ENCODE results near the gene WDR88. TPM values are rescaled to one million over a fixed set of nuclear protein-coding genes. Genes with fewer than 3 reads are reported as not detected.

The WDR88 gene
- total and polyA plus RNA-seq, 2 of the 4 experiments (the other 2 are of a cell fraction), result not detected

DNA sequence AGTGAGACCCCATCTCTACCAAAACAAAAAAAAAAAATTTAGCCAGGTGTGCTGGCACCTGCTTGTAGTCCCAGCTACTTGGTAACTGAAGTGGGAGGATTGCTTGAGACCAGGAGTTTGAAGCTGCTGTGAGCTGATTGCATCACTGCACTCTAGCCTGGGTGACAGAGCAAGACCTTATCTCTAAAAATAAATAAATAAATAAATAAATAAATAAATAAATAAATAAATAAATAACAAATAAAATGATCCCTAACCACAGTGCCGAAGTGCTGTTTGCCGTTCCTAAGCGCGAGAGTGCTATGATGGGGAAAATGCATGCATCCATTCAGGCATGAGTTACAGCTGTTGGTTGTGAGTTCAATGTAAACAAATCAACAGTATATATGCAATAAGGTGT, 27.2 kb downstream of the WDR88 start:
- H3K79me1 ChIP-seq (ENCODE audit: low read depth in 1 of 2, low read length in 2 of 2), result no peaks in the 10 kb centered on the region
- H3K27me3 ChIP-seq (ENCODE audit: control insufficient read depth, insufficient read depth, low read length), result no peaks in the 10 kb centered on the region
- H3K36me3 ChIP-seq (ENCODE audit: control insufficient read depth, insufficient read depth, low read length), result no peaks in the 10 kb centered on the region
- in situ Hi-C loops (cut with MboI; ENCODE audit: low sequenced_read_pairs) (no loop called here), dilution Hi-C loops (cut with HindIII; ENCODE audit: low sequenced_read_pairs, unreplicated experiment) (no loop called here), intact Hi-C loops (cut with micrococcal nuclease) (no loop called here)
- H3K4ac ChIP-seq (ENCODE audit: low read depth, low read length), result no peak overlapping the region
- H4K20me1 ChIP-seq (ENCODE audit: insufficient read depth, low read length), result no peaks in the 10 kb centered on the region
- H3K9ac ChIP-seq (ENCODE audit: low read depth, low read length), result no peak overlapping the region
- no peak overlapping the region for H3K23ac ChIP-seq (ENCODE audit: low read depth, low read length)
- no peak overlapping the region for H3K27ac ChIP-seq (ENCODE audit: insufficient read depth, low read length)
- no peak overlapping the region for H2AK9ac ChIP-seq (replicated peaks; ENCODE audit: low read depth, low read length, poor library complexity)
- H3K4me1 ChIP-seq (ENCODE audit: control insufficient read depth, insufficient read depth, low read length), result peaks cover 3% of the 10 kb centered on the region
- no peak overlapping the region for H3K14ac ChIP-seq (replicated peaks; ENCODE audit: low read depth, low read length)
- no peak for DNase-seq
- no peaks in the 10 kb centered on the region for H3K9me3 ChIP-seq (ENCODE audit: control insufficient read depth, insufficient read depth, low read length)
- no peak overlapping the region for H2BK5ac ChIP-seq (ENCODE audit: low read depth, low read length, poor library complexity, severe bottlenecking)
- no peak overlapping the region for H4K5ac ChIP-seq (ENCODE audit: low read depth, low read length)
- H2AK5ac ChIP-seq (ENCODE audit: low read depth, low read length), result no peak overlapping the region
- no peak overlapping the region for H2BK120ac ChIP-seq (ENCODE audit: low read depth, low read length)
- no peak overlapping the region for H4K91ac ChIP-seq (ENCODE audit: insufficient read depth, low read depth, low read length)
- CTCF ChIA-PET, result interaction anchor here (1.2 kb wide), 1 partner anchor 15 kb away, joined by 4 read pairs; no protein-coding TSS in a partner anchor
- WGBS, 2 experiments (ENCODE audit: extremely low coverage in 2 of 2, insufficient read length in 1 of 2), result no CpG with 5 or more reads among the region's 4 CpGs
- TF ChIP-seq, protein P1, sequence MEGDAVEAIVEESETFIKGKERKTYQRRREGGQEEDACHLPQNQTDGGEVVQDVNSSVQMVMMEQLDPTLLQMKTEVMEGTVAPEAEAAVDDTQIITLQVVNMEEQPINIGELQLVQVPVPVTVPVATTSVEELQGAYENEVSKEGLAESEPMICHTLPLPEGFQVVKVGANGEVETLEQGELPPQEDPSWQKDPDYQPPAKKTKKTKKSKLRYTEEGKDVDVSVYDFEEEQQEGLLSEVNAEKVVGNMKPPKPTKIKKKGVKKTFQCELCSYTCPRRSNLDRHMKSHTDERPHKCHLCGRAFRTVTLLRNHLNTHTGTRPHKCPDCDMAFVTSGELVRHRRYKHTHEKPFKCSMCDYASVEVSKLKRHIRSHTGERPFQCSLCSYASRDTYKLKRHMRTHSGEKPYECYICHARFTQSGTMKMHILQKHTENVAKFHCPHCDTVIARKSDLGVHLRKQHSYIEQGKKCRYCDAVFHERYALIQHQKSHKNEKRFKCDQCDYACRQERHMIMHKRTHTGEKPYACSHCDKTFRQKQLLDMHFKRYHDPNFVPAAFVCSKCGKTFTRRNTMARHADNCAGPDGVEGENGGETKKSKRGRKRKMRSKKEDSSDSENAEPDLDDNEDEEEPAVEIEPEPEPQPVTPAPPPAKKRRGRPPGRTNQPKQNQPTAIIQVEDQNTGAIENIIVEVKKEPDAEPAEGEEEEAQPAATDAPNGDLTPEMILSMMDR (conservative IDR thresholded peaks at IDR 0.05; ENCODE audit: low read depth, low read length), result no peak
- no peak for TF ChIP-seq RFX5 (IDR thresholded peaks at IDR 0.05; ENCODE audit: low read depth, low read length)
- TF ChIP-seq SMC3 (IDR thresholded peaks at IDR 0.05; ENCODE audit: low read depth, low read length), result no peak
- TF ChIP-seq CEBPB (IDR thresholded peaks at IDR 0.05; ENCODE audit: low read depth, low read length), result no peak
- no peak for TF ChIP-seq NFE2L2 (IDR thresholded peaks at IDR 0.05; ENCODE audit: low read depth, low read length)
- TF ChIP-seq MAZ (IDR thresholded peaks at IDR 0.05; ENCODE audit: borderline replicate concordance, low read depth, low read length), result no peak
- no peak for TF ChIP-seq MXI1 (IDR thresholded peaks at IDR 0.05; ENCODE audit: borderline replicate concordance, low read depth, low read length)
- no peak for TF ChIP-seq FOS (IDR thresholded peaks at IDR 0.05; ENCODE audit: low read depth, low read length)
- no peak for TF ChIP-seq RAD21 (IDR thresholded peaks at IDR 0.05; ENCODE audit: low read length)
- TF ChIP-seq BHLHE40 (IDR thresholded peaks at IDR 0.05; ENCODE audit: low read depth, low read length), result no peak
- TF ChIP-seq POLR2A (IDR thresholded peaks at IDR 0.05; ENCODE audit: low read depth, low read length), result no peak
- H3K4me2 ChIP-seq (ENCODE audit: low read depth, low read length), result no peak overlapping the region
- no peaks in the 10 kb centered on the region for H3K9me1 ChIP-seq (ENCODE audit: insufficient read depth, low read length)
- no peak for ATAC-seq (ENCODE audit: low read depth)
- BruUV-seq (replicated peaks), result no TSS peak
- no peak overlapping the region for H4K8ac ChIP-seq (ENCODE audit: low read depth in 2 of 2, low read length in 2 of 2)
- H3K4me3 ChIP-seq (ENCODE audit: insufficient read depth, low read depth, low read length), result no peak overlapping the region
- no peak overlapping the region for H2BK20ac ChIP-seq (ENCODE audit: low read depth, low read length)
- no peak overlapping the region for H3K18ac ChIP-seq (ENCODE audit: low read depth, low read length)
- POLR2A ChIA-PET (ENCODE audit: unreplicated experiment), result no interaction called here
- H2BK15ac ChIP-seq (ENCODE audit: low read depth, low read length), result no peak overlapping the region
- no peak overlapping the region for H3K56ac ChIP-seq (ENCODE audit: extremely low read depth, insufficient read depth, low read length)
- H2AFZ ChIP-seq (replicated peaks; ENCODE audit: low read length, poor library complexity), result no peak overlapping the region

All from IMR-90 (cell line).